Body of pancreas (tissue), 4 donors: ENCODE data around the gene SAMMSON.

Experiments
- POLR2A ChIP-seq, 3 donors: fragments of 450-650 bp; IDR thresholded peaks; one replicate each; pipeline ENCODE4 v1.6.1; 2016; ENCODE audit warnings: antibody characterized with exemption in 3 of 3, mild to moderate bottlenecking in 2 of 3
- TF ChIP-seq, protein P1 (sequence below), 7 experiments: fragments of 450-650 bp in 4 of 7; fragments of 200-600 bp in 3 of 7; sonication (generic) in 3 of 7; IDR thresholded peaks; one replicate each; pipeline ENCODE4 v1.5.1; 2016 to 2019; ENCODE audit warnings: antibody characterized with exemption in 7 of 7

DNA sequence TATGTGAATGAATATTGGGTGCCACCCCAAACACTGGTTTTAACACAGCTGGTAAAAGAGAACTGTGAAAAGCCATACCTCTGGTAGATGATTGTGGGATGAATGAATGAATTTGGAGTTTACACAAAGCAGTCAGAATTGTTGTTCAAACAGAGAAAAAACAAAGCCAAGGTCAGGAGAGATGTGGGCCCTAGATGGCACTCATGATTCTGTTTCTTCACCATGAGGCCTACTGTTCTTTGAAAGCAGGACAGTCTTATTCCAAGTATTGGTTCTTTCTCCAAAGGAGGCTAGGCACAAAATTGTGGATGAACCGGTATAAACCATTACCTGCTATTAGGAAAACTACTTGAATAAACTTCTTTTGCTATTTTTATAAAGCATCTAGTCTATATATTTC lies 97.6 kb downstream of the SAMMSON start:
- TF ChIP-seq POLR2A (IDR thresholded peaks at IDR 0.05) = no peak
- TF ChIP-seq, protein P1, sequence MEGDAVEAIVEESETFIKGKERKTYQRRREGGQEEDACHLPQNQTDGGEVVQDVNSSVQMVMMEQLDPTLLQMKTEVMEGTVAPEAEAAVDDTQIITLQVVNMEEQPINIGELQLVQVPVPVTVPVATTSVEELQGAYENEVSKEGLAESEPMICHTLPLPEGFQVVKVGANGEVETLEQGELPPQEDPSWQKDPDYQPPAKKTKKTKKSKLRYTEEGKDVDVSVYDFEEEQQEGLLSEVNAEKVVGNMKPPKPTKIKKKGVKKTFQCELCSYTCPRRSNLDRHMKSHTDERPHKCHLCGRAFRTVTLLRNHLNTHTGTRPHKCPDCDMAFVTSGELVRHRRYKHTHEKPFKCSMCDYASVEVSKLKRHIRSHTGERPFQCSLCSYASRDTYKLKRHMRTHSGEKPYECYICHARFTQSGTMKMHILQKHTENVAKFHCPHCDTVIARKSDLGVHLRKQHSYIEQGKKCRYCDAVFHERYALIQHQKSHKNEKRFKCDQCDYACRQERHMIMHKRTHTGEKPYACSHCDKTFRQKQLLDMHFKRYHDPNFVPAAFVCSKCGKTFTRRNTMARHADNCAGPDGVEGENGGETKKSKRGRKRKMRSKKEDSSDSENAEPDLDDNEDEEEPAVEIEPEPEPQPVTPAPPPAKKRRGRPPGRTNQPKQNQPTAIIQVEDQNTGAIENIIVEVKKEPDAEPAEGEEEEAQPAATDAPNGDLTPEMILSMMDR (IDR thresholded peaks at IDR 0.05) = no peak
